ENCODE measurements around the gene AUTS2. TPM values are rescaled to one million over a fixed set of nuclear protein-coding genes. Genes with fewer than 3 reads are reported as not detected.

The AUTS2 gene
- polyA plus RNA-seq, 1 donor (not counting 4 experiments of a cell fraction or from before 2014, with no cell fraction given): 4.7 TPM

DNA sequence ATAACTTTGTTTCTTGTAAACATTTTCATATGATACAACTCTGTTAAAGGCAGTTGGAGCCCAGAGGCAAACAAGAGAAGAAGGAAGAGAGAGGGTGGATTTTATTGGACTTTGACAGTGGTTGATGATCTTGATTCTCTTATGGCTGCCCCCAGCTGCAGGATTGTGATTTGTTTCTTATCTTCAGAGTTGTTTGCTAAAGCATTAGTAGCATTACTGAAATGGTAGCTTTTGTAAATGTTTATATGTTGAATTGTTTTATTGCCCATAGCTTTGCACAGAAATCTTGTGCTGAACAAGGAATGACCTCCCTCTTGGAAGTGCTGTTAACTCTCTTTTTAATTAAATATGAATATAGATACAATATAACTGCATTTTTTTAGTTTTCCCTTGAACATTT is 309.4 kb downstream of the AUTS2 start:
- TF ChIP-seq, protein P1, sequence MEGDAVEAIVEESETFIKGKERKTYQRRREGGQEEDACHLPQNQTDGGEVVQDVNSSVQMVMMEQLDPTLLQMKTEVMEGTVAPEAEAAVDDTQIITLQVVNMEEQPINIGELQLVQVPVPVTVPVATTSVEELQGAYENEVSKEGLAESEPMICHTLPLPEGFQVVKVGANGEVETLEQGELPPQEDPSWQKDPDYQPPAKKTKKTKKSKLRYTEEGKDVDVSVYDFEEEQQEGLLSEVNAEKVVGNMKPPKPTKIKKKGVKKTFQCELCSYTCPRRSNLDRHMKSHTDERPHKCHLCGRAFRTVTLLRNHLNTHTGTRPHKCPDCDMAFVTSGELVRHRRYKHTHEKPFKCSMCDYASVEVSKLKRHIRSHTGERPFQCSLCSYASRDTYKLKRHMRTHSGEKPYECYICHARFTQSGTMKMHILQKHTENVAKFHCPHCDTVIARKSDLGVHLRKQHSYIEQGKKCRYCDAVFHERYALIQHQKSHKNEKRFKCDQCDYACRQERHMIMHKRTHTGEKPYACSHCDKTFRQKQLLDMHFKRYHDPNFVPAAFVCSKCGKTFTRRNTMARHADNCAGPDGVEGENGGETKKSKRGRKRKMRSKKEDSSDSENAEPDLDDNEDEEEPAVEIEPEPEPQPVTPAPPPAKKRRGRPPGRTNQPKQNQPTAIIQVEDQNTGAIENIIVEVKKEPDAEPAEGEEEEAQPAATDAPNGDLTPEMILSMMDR (optimal IDR thresholded peaks at IDR 0.05 in 1 of 3, IDR thresholded peaks at IDR 0.05 in 1 of 3, conservative IDR thresholded peaks at IDR 0.05 in 1 of 3; ENCODE audit: extremely low read depth in 1 of 3, insufficient read depth in 2 of 3, low read length in 3 of 3): no peak
- no peak for TF ChIP-seq EZH2 (IDR thresholded peaks at IDR 0.05; ENCODE audit: low read length)
- dilution Hi-C loops (cut with MboI; ENCODE audit: extremely low pct_ligation_motif_present, low sequenced_read_pairs): no loop called here
- H3K79me2 ChIP-seq (ENCODE audit: control insufficient read depth, insufficient read depth, low read length): no peaks in the 10 kb centered on the region
- no peak overlapping the region for H2AFZ ChIP-seq (ENCODE audit: control insufficient read depth, low read length)
- no peaks in the 10 kb centered on the region for H3K36me3 ChIP-seq (ENCODE audit: control insufficient read depth in 2 of 2, extremely low read depth in 1 of 2, insufficient read depth in 2 of 2, low read length in 2 of 2)
- no peaks in the 10 kb centered on the region for H4K20me1 ChIP-seq (ENCODE audit: control insufficient read depth, extremely low read depth, insufficient read depth, low read length)
- H3K4me2 ChIP-seq (ENCODE audit: control insufficient read depth, extremely low read depth, insufficient read depth, low read depth, low read length): no peak overlapping the region
- no peaks in the 10 kb centered on the region for H3K4me1 ChIP-seq (ENCODE audit: control insufficient read depth, extremely low read depth, insufficient read depth, low read length)
- no peak overlapping the region for H3K4me3 ChIP-seq (ENCODE audit: control insufficient read depth in 2 of 3, extremely low read depth in 1 of 3, insufficient read depth in 2 of 3, low read depth in 1 of 3, low read length in 3 of 3)
- H3K27me3 ChIP-seq (ENCODE audit: control insufficient read depth, extremely low read depth, insufficient read depth, low read length): no peaks in the 10 kb centered on the region
- no peaks in the 10 kb centered on the region for H3K9me3 ChIP-seq (ENCODE audit: control insufficient read depth, low read depth, low read length)
- DNase-seq (ENCODE audit: low read depth, low spot score): no peak
- H3K9me1 ChIP-seq (ENCODE audit: control insufficient read depth, extremely low read depth, insufficient read depth, low read length): no peaks in the 10 kb centered on the region
- H3K9ac ChIP-seq (ENCODE audit: control insufficient read depth, extremely low read depth, insufficient read depth, low read length): no peak overlapping the region
- FAIRE-seq: no peak
- H3K27ac ChIP-seq (ENCODE audit: control insufficient read depth, insufficient read depth, low read length): no peak overlapping the region

DNA sequence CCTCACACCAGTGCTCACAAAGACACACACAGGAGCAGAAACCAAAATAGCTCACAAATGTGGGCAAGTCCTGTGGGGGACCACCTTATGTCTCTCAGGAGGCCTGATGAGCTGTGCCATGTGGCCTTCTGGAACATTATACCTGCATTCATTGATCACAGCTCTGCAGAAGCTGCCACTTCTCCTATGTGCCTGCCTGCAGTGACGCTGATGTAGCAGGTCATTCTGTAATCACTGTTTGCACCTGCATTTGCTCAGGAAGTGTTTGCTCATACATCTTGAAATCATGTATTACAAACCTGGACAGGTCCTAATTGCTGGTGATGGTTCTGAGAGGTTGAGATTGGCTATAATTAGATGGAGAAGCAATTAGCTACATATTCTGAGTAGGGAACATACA is 310.2 kb downstream of the AUTS2 start:
- Histone ChIP-seq H3K79me2 (ENCODE audit: control insufficient read depth, insufficient read depth, low read length) (no peaks in the 10 kb centered on the region), H3K9ac (ENCODE audit: control insufficient read depth, extremely low read depth, insufficient read depth, low read length) (no peak overlapping the region), H3K4me2 (ENCODE audit: control insufficient read depth, extremely low read depth, insufficient read depth, low read depth, low read length) (no peak overlapping the region), H2AFZ (ENCODE audit: control insufficient read depth, low read length) (no peak overlapping the region), H4K20me1 (ENCODE audit: control insufficient read depth, extremely low read depth, insufficient read depth, low read length) (no peaks in the 10 kb centered on the region), H3K4me3 (ENCODE audit: control insufficient read depth in 2 of 3, extremely low read depth in 1 of 3, insufficient read depth in 2 of 3, low read depth in 1 of 3, low read length in 3 of 3) (no peak overlapping the region), H3K27ac (ENCODE audit: control insufficient read depth, insufficient read depth, low read length) (no peak overlapping the region), H3K36me3 (ENCODE audit: control insufficient read depth in 2 of 2, extremely low read depth in 1 of 2, insufficient read depth in 2 of 2, low read length in 2 of 2) (no peaks in the 10 kb centered on the region), H3K4me1 (ENCODE audit: control insufficient read depth, extremely low read depth, insufficient read depth, low read length) (no peaks in the 10 kb centered on the region), H3K27me3 (ENCODE audit: control insufficient read depth, extremely low read depth, insufficient read depth, low read length) (no peaks in the 10 kb centered on the region), H3K9me1 (ENCODE audit: control insufficient read depth, extremely low read depth, insufficient read depth, low read length) (no peaks in the 10 kb centered on the region), H3K9me3 (ENCODE audit: control insufficient read depth, low read depth, low read length) (no peaks in the 10 kb centered on the region)
- TF ChIP-seq, protein P1 (optimal IDR thresholded peaks at IDR 0.05 in 1 of 3, IDR thresholded peaks at IDR 0.05 in 1 of 3, conservative IDR thresholded peaks at IDR 0.05 in 1 of 3; ENCODE audit: extremely low read depth in 1 of 3, insufficient read depth in 2 of 3, low read length in 3 of 3): no peak
- DNase-seq (ENCODE audit: low read depth, low spot score): no peak
- FAIRE-seq: no peak
- dilution Hi-C loops (cut with MboI; ENCODE audit: extremely low pct_ligation_motif_present, low sequenced_read_pairs): no loop called here
